Frontal cortex (tissue), 1 donor: Measurements from ENCODE around the gene BRAT1. TPM values are rescaled to one million over a fixed set of nuclear protein-coding genes. Genes with fewer than 3 reads are reported as not detected.

Source experiments
- small RNA-seq: library from RNA; depleted of rRNA; stranded (forward); fragments of <200 nt; gene quantifications from one replicate; pipeline ENCODE3, GENCODE V24; 2014
- total RNA-seq: library from RNA; depleted of rRNA; stranded (reverse); fragments of >200 nt; gene quantifications from one replicate; pipeline ENCODE4 v1.2.3, GENCODE V29; 2014

The BRAT1 gene
- total RNA-seq, 1 donor from 2014 or later = 16.7 TPM

Small RNA genes lying within 50 kb of the gene (small RNA-seq; reads per million reads assigned to genes)
- not detected for gene MIR4648

Other genes with a start within 250 kb of the BRAT1 start
- gene SNX8, start 241.1 kb downstream of the BRAT1 start, total RNA-seq = 3.3 TPM
- 62.8 TPM for gene EIF3B, start 200.7 kb downstream of the BRAT1 start, total RNA-seq
- gene CHST12, start 151.9 kb downstream of the BRAT1 start, total RNA-seq = 2.0 TPM
- gene GRIFIN, start 79.1 kb downstream of the BRAT1 start, total RNA-seq = not detected
- 9.4 TPM for gene LFNG, start 35.8 kb downstream of the BRAT1 start, total RNA-seq
- gene IQCE, start 3.5 kb upstream of the BRAT1 start, total RNA-seq = 17.9 TPM
- 29.3 TPM for gene TTYH3, start 76.5 kb upstream of the BRAT1 start, total RNA-seq
- gene AMZ1, start 132.7 kb upstream of the BRAT1 start, total RNA-seq = 1.6 TPM